HG02981 (cell line): ENCODE results near the gene TRMT10C.
"Not testable (repeated sequence)": the region's sequence is repeated elsewhere in the genome, so short reads cannot be mapped to it uniquely, and the experiment has no call there.

Experiments used
- ATAC-seq: cut with Tn5 transposase; IDR thresholded peaks from one replicate; pipeline ENCODE4 v1.9.1; 2021; ENCODE audit warnings: mild to moderate bottlenecking, moderate library complexity; ENCODE audit not compliant: unreplicated experiment

TRMT10C gene

GRCh38 chr3:101561630-101562328 lies at the start of gene TRMT10C:
Gene TRMT10C (plus strand): TSS chr3:101561868. CDS start chr3:101564782, 2,914 bp downstream.
- peak; percentile 99 for ATAC-seq

DNA sequence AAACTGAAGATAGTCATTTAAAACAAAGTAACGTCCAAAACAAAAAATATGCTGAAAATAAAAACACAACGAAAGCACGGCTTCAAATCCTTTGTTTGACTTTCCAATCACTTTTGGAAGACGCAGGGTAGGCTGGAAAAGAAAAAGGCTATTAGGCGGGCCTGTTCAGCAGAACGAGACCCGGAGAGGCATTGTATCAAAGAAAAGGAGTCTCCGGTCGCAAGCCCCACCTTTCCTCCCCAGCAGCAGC lies 49.3 kb upstream of the TRMT10C start:
- ATAC-seq, result peak; percentile 28

- peak; percentile 52 for ATAC-seq
These were observed 48.8 kb upstream of the TRMT10C start, which contains the start of gene SENP7 for GRCh38 chr3:101512646-101513418. Gene SENP7 (minus strand): TSS chr3:101513212. CDS start chr3:101513130, 82 bp downstream.

DNA sequence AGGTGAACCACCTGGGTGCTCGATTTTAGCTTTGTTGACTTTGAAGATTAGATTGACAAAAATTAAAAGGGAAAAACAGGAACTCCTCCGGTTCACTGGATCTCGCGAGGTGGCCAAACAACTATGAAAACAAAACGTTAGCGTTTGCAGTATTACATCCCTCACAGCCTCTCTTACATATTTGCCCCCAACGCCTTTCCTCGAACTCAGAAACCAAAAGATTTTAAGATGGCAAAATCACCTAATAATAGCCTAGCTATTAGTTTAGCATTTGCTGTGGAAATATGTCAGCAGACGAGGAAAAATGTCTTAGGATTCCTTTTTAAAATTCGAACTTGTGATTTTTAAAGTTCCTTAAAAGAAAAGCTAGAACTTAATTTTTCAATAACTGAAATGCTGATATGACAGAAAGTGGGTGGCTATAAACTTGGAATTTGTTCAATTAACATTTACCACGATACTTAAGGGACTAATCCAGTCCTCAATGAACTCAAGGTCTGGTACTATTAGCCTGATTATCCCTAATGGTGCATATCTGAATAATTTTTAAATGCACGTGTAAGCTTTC lies 48.2 kb upstream of the TRMT10C start:
- ATAC-seq, result peak; percentile 35

- peak; percentile 98 for ATAC-seq
These were observed 43.2 kb upstream of the TRMT10C start for GRCh38 chr3:101518421-101518871.

DNA sequence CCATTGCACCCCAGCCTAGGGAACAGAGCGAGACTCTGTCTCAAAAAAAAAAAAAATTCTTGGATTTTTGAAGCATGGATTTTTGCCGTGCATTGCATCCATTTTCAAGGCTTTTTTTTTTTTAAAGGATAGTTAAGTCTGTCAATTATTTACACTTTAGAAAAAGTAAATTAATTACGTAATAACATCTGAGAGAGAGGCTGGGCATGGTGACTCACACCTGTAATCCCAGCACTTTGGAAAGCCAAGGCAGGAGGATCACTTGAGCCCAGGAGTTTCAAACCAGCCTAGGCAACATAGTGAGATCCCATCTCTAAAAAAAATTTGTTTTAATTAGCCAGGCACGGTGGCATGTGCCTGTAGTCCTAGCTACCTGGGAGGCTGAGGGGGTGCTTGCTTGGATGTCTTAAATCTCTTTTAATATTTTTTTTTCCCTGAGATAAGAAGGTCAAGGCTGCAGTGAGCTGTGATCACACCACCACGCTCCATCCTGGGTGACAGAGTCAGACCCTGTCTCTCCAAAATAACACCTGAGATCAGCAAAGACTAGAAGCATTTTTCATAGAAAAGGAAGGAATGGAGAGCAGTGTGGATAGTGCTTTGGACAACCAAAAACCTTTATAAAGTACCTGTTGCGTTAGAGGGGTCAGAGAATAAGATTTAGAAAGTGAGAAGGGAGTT lies 41.8 kb upstream of the TRMT10C start:
- no peak for ATAC-seq

DNA sequence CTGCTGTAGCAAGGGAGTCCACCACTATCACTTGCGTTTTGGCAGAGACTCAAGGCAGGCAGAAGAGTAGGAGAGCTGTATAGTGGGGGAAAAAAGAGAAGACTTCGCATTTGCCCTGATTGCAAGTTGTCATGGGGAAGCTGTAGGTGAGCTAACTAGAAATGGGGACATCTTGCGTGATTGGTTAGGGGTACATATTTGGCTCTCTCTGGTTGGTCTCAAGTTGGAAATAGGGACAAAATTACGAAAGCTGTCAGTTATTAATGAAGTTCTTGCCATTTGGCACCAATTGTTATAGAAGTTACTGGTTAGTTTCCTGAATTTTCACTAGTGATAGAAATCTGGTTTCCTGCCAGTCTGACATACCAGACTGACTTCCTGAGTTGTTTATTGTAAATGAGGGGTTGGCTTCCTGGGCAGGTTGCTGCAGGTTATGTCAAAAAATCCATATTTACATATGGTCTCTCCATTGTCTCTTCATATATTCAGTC lies 40.4 kb upstream of the TRMT10C start:
- no peak for ATAC-seq

- no peak for ATAC-seq
These were observed 34.2 kb upstream of the TRMT10C start for GRCh38 chr3:101527441-101527840.

DNA sequence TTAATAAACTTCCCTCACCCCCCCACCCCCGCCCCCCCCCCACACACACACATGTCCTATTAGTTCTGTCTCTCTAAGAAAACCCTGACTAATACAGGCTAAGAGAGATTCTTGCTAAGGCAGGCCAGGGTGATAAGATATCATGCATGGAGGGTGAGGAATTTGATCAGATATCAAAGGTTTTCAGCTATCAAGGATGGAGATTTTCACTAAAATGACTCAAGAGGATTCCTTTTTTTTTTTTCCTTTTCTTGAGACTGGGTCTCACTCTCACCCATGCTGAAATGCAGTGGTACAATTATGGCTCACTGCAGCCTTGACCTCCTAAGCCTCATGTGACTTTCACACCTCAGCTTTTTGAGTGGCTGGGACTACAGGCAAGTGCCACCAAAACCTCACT lies 33.8 kb upstream of the TRMT10C start:
- ATAC-seq, result no peak

- ATAC-seq, result no peak
These were observed 31.6 kb upstream of the TRMT10C start for GRCh38 chr3:101529816-101530685.

DNA sequence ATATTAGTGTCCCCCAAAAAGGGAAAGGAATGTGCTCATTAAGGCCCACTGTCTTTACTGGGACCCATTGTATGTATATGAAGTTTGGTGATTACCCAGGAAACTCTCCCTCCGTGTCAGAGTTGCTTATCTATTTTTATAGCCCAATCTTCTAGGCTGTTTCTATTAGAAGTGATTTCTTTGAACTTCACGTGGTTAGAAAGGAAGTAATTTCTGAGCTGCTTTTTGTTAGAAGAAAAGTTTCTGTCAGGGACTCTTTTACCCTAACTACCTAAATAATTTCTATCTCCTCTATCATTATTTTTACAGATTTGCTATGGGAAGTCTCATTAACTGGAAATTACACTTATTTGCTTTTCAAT lies 31.0 kb upstream of the TRMT10C start:
- no peak for ATAC-seq

- no peak for ATAC-seq
These were observed 30.1 kb upstream of the TRMT10C start for GRCh38 chr3:101531473-101532086.

DNA sequence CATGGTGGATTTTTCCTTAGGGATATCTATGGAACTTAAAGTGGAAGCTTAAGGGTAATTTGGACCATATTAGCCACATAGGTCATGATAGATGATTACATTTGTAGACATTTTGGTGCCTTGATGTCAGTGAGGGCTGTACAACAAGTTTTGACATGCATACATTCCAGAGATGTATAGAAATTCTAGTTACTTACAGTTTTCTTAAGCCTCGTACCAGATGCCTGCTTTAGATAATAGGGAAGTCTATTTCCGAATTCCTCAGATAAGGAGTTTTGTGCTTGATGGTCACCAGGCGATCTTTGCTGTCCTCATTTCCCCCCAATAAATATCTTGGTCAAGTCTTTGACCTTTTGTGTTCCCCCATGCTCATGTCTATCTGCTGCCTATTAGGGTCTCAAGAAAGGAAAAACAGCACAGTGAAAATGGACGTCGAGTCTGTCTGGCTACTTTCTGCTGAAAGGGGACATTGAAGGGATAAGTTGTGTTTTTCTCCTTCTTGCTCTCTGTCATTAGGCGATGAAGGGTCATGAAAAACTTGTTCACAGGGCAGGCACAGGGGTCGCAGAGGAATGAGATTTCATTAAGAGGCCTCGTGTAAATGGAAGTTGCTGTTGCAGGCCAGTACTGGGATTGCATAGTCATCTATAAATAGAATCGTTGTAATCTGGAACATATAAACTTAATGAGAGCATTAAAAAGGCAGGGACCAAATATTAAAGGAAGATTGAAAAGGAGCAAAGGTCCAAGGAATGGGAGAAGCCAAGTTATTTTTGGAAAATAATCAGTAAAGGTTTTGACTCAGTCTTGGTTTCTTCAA lies 28.7 kb upstream of the TRMT10C start:
- no peak for ATAC-seq

GRCh38 chr3:101533603-101533968 lies 28.1 kb upstream of the TRMT10C start:
- no peak for ATAC-seq

- no peak for ATAC-seq
These were observed 26.4 kb upstream of the TRMT10C start for GRCh38 chr3:101535221-101535620.

GRCh38 chr3:101536266-101536665 lies 25.4 kb upstream of the TRMT10C start:
- no peak for ATAC-seq

DNA sequence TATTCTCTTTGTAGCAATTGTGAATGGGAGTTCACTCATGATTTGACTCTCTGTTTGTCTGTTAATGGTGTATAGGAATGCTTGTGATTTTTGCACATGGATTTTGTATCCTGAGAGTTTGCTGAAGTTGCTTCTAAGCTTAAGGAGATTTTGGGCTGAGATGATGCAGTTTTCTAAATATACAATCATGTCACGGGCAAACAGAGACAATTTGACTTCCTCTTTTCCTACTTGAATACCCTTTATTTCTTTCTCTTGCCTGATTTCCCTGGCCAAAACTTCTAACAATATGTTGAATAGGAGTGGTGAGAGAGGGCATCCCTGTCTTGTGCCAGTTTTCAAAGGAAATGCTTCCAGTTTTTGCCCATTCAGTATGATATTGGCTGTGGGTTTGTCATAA lies 24.7 kb upstream of the TRMT10C start:
- not testable (repeated sequence) for ATAC-seq

GRCh38 chr3:101542957-101543356 lies 18.7 kb upstream of the TRMT10C start:
- ATAC-seq, result no peak

- ATAC-seq, result no peak
These were observed 17.4 kb upstream of the TRMT10C start for GRCh38 chr3:101544161-101544850.
